Measurements from ENCODE around the gene VIL1.

VIL1 gene

DNA sequence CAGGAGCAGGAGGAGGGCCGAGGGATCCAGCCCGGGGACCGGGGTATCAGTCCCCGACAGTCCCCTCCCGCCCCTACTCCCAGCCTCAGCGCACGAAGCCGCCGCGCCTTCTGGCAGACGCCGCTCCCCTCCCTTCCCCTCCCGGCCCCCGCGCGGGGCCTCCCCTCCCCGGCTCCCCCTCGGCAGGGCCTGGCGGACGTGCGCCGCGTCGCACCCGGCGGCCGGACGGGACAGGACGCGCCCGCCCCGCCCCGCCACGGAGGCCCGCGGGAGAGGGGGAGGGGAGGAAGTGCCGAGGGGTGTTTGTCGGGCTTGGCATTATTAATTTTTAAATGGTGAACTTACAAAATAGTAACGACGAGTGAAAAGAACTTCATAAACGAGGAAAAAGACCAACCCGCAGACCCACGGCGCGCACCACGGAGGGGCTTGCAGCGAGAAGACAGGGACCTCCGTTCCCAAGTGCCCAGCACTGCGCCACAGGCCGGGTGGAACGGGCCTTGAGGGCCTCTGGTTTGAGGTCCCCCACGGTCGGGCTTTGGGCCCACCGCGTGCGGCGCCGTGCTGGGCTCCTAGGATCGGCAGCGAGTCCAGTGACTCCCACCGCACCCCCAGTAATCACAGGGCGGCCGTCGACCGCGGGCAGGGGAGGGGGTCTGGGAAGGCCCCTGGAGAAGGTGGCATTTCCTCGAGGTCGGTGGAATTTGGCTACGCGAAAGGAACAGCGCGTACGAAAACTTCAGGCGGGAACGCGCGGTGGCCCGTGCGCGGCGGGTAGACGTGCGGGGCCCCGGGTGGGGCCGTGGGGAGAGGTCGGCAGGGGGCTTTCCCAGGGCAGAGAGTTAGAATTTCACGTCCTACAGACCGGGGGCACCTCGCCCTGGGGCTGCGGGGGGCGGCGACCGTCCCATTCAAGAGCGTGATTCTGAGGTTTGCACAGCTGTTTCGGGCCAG, 20.2 kb upstream of the VIL1 start:
- H3K4me1 Mint-ChIP-seq (ENCODE audit: low read depth), result peaks cover 68% of the 10 kb centered on the region
- H3K36me3 Mint-ChIP-seq (ENCODE audit: low read depth), result peaks cover 24% of the 10 kb centered on the region
- peak; percentile 74 for DNase-seq
- H3K4me3 Mint-ChIP-seq, result peak overlapping the region; percentile 86
- H3K9me3 Mint-ChIP-seq, result no peaks in the 10 kb centered on the region
- peak overlapping the region; percentile 75 for H3K27ac Mint-ChIP-seq
- H3K27me3 Mint-ChIP-seq, result peaks cover 16% of the 10 kb centered on the region

- DNase-seq, result peak; percentile 92
- peaks cover 16% of the 10 kb centered on the region for H3K27me3 Mint-ChIP-seq
- H3K27ac Mint-ChIP-seq, result peak within 1 kb of the TSS; percentile 93
- peaks cover 67% of the 10 kb centered on the region for H3K4me1 Mint-ChIP-seq (ENCODE audit: low read depth)
- peaks cover 33% of the 10 kb centered on the region for H3K36me3 Mint-ChIP-seq (ENCODE audit: low read depth)
- H3K4me3 Mint-ChIP-seq, result peak within 1 kb of the TSS; percentile 92
- H3K9me3 Mint-ChIP-seq, result no peaks in the 10 kb centered on the region
Measured at GRCh38 chr2:218399391-218400166, 19.3 kb upstream of the VIL1 start, which contains the start of gene CTDSP1. Gene CTDSP1 (plus strand): TSS chr2:218399868. CDS start chr2:218400091, 223 bp downstream.

- Mint-ChIP-seq H3K27ac (peak overlapping the region; percentile 93), H3K4me1 (ENCODE audit: low read depth) (peaks cover 66% of the 10 kb centered on the region), H3K4me3 (peak overlapping the region; percentile 92), H3K36me3 (ENCODE audit: low read depth) (peaks cover 39% of the 10 kb centered on the region), H3K27me3 (peaks cover 16% of the 10 kb centered on the region), H3K9me3 (no peaks in the 10 kb centered on the region)
- peak; percentile 74 for DNase-seq
Measured at GRCh38 chr2:218400167-218400929, 18.6 kb upstream of the VIL1 start.

GRCh38 chr2:218400930-218401881, 17.7 kb upstream of the VIL1 start:
- H3K27me3 Mint-ChIP-seq, result peaks cover 16% of the 10 kb centered on the region
- H3K4me3 Mint-ChIP-seq, result peak overlapping the region; percentile 92
- peaks cover 67% of the 10 kb centered on the region for H3K4me1 Mint-ChIP-seq (ENCODE audit: low read depth)
- no peaks in the 10 kb centered on the region for H3K9me3 Mint-ChIP-seq
- H3K27ac Mint-ChIP-seq, result peak overlapping the region; percentile 33
- DNase-seq, result peak; percentile 42
- H3K36me3 Mint-ChIP-seq (ENCODE audit: low read depth), result peaks cover 42% of the 10 kb centered on the region

GRCh38 chr2:218401890-218402289, 17.0 kb upstream of the VIL1 start:
- Mint-ChIP-seq H3K36me3 (ENCODE audit: low read depth) (peaks cover 42% of the 10 kb centered on the region), H3K27ac (peak overlapping the region; percentile 33), H3K9me3 (no peaks in the 10 kb centered on the region), H3K4me1 (ENCODE audit: low read depth) (peaks cover 65% of the 10 kb centered on the region), H3K4me3 (peak overlapping the region; percentile 92), H3K27me3 (peaks cover 11% of the 10 kb centered on the region)
- no peak for DNase-seq

DNA sequence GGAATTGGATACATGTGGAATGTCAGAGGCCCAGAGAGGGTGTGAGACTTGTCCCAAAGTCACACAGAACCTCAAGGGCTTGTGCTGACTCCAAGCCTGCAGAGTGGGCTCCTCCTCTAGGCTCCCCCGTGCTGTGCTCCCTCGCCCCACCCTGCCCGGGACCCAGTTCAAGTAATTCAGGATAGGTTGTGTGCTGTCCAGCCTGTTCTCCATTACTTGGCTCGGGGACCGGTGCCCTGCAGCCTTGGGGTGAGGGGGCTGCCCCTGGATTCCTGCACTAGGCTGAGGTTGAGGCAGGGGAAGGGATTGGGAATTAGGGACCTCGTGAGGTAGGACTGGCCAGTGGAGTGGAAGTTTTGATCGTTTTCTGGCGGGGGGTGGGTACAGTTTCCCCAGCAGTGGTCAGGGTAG, 16.4 kb upstream of the VIL1 start:
- Mint-ChIP-seq H3K9me3 (no peaks in the 10 kb centered on the region), H3K27ac (no peak overlapping the region), H3K4me1 (ENCODE audit: low read depth) (peaks cover 64% of the 10 kb centered on the region), H3K4me3 (peak overlapping the region; percentile 18), H3K27me3 (peaks cover 5% of the 10 kb centered on the region), H3K36me3 (ENCODE audit: low read depth) (peaks cover 42% of the 10 kb centered on the region)
- no peak for DNase-seq

DNA sequence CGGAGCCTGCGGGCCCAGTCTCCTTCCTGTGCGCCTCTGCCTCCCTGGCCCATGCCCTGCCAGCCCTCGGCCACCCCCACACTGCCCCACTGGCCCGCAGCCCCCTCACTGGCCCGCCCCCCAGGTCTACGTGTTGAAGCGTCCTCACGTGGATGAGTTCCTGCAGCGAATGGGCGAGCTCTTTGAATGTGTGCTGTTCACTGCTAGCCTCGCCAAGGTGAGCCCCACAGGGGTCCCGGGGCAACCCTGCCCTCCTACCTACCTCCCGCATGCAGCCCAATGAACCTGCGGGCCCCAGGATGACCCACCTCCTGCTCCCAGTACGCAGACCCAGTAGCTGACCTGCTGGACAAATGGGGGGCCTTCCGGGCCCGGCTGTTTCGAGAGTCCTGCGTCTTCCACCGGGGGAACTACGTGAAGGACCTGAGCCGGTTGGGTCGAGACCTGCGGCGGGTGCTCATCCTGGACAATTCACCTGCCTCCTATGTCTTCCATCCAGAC, 16.0 kb upstream of the VIL1 start:
- Mint-ChIP-seq H3K27ac (peak overlapping the region; percentile 37), H3K9me3 (no peaks in the 10 kb centered on the region), H3K4me3 (no peak overlapping the region), H3K27me3 (peaks cover 2% of the 10 kb centered on the region), H3K4me1 (ENCODE audit: low read depth) (peaks cover 63% of the 10 kb centered on the region), H3K36me3 (ENCODE audit: low read depth) (peaks cover 42% of the 10 kb centered on the region)
- DNase-seq, result no peak

DNA sequence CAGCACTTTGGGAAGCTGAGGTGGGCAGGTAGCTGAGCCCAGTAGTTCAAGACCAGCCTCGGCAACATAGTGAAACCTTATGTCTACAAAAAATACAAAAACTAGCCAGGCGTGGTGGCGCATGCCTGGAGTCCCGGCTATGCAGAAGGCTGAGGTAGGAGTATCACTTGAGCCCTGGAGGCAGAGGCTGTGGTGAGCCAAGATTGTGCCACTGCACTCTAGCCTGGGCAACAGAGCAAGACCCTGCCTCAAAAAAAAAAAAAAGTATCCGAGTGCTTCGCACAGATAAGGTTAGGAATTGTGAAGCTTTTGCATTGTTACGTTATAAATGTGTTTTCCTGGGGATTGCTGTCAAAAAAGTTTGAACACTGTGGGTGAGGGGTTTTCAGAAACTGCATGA, 15.1 kb upstream of the VIL1 start:
- Mint-ChIP-seq H3K36me3 (ENCODE audit: low read depth) (peaks cover 42% of the 10 kb centered on the region), H3K9me3 (no peaks in the 10 kb centered on the region), H3K27ac (peak overlapping the region; percentile 33), H3K27me3 (peaks cover 2% of the 10 kb centered on the region), H3K4me1 (ENCODE audit: low read depth) (peaks cover 60% of the 10 kb centered on the region), H3K4me3 (no peak overlapping the region)
- no peak for DNase-seq

DNA sequence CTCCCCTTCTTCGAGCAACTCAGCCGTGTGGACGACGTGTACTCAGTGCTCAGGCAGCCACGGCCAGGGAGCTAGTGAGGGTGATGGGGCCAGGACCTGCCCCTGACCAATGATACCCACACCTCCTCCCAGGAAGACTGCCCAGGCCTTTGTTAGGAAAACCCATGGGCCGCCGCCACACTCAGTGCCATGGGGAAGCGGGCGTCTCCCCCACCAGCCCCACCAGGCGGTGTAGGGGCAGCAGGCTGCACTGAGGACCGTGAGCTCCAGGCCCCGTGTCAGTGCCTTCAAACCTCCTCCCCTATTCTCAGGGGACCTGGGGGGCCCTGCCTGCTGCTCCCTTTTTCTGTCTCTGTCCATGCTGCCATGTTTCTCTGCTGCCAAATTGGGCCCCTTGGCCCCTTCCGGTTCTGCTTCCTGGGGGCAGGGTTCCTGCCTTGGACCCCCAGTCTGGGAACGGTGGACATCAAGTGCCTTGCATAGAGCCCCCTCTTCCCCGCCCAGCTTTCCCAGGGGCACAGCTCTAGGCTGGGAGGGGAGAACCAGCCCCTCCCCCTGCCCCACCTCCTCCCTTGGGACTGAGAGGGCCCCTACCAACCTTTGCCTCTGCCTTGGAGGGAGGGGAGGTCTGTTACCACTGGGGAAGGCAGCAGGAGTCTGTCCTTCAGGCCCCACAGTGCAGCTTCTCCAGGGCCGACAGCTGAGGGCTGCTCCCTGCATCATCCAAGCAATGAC, 14.4 kb upstream of the VIL1 start:
- Mint-ChIP-seq H3K27ac (no peak overlapping the region), H3K27me3 (peaks cover 2% of the 10 kb centered on the region), H3K4me1 (ENCODE audit: low read depth) (peaks cover 56% of the 10 kb centered on the region), H3K36me3 (ENCODE audit: low read depth) (peaks cover 42% of the 10 kb centered on the region), H3K9me3 (no peaks in the 10 kb centered on the region), H3K4me3 (no peak overlapping the region)
- DNase-seq, result no peak

DNA sequence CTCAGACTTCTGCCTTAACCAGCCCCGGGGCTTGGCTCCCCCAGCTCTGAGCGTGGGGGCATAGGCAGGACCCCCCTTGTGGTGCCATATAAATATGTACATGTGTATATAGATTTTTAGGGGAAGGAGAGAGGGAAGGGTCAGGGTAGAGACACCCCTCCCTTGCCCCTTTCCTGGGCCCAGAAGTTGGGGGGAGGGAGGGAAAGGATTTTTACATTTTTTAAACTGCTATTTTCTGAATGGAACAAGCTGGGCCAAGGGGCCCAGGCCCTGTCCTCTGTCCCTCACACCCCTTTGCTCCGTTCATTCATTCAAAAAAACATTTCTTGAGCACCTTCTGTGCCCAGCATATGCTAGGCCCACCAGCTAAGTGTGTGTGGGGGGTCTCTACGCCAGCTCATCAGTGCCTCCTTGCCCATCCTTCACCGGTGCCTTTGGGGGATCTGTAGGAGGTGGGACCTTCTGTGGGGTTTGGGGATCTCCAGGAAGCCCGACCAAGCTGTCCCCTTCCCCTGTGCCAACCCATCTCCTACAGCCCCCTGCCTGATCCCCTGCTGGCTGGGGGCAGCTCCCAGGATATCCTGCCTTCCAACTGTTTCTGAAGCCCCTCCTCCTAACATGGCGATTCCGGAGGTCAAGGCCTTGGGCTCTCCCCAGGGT, 13.7 kb upstream of the VIL1 start:
- Mint-ChIP-seq H3K36me3 (ENCODE audit: low read depth) (peaks cover 40% of the 10 kb centered on the region), H3K4me3 (peak overlapping the region; percentile 76), H3K27me3 (peaks cover 2% of the 10 kb centered on the region), H3K9me3 (no peaks in the 10 kb centered on the region), H3K27ac (peak overlapping the region; percentile 89), H3K4me1 (ENCODE audit: low read depth) (peaks cover 54% of the 10 kb centered on the region)
- DNase-seq, result no peak

DNA sequence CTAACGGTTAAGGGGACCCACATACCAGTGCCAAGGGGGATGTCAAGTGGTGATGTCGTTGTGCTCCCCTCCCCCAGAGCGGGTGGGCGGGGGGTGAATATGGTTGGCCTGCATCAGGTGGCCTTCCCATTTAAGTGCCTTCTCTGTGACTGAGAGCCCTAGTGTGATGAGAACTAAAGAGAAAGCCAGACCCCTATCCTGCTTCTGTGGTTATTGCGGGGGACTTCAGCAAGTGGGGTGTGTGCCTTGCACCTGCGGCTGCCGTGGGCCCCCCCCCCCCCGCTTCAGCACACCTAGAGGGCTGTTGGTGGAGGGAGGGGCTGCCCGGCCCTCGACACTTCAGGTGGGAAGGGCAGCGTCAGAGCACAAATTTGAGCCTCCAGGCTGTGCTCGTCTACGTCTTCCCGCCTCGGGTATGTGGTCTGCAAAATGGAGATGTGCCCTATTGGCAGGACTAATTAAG, 13.1 kb upstream of the VIL1 start:
- Mint-ChIP-seq H3K27me3 (peaks cover 2% of the 10 kb centered on the region), H3K27ac (peak overlapping the region; percentile 89), H3K36me3 (ENCODE audit: low read depth) (peaks cover 40% of the 10 kb centered on the region), H3K4me3 (peak overlapping the region; percentile 76), H3K4me1 (ENCODE audit: low read depth) (peaks cover 54% of the 10 kb centered on the region), H3K9me3 (no peaks in the 10 kb centered on the region)
- DNase-seq, result peak; percentile 49

GRCh38 chr2:218406209-218406948, 12.5 kb upstream of the VIL1 start:
- peaks cover 40% of the 10 kb centered on the region for H3K36me3 Mint-ChIP-seq (ENCODE audit: low read depth)
- peak overlapping the region; percentile 89 for H3K27ac Mint-ChIP-seq

More at GRCh38 chr2:218406209-218406948, 12.5 kb upstream of the VIL1 start:
- Mint-ChIP-seq H3K4me1 (ENCODE audit: low read depth) (peaks cover 54% of the 10 kb centered on the region), H3K27me3 (peaks cover 2% of the 10 kb centered on the region), H3K9me3 (no peaks in the 10 kb centered on the region), H3K4me3 (peak overlapping the region; percentile 77)
- DNase-seq, result peak; percentile 94
